Activated gamma-delta T cell (primary cell): ENCODE results near the gene GZMM.

Experiments
- DNase-seq: peaks from one replicate; lab custom pipeline; 2025; lab: John Stamatoyannopoulos, UW
- total RNA-seq, 2 donors: gene quantifications; one replicate each; lab custom pipeline; 2026; lab: John Stamatoyannopoulos, UW

The GZMM gene
- total RNA-seq, result 32.1 to 46.1 reads per million in 2 donors

GRCh38 chr19:543910-544608 is at the start of gene GZMM:
Gene GZMM, plus strand, starts transcription at chr19:544053. Its CDS starts 19 bp downstream, at chr19:544072.
- peak; percentile 82 for DNase-seq

- no peak for DNase-seq
Observed at GRCh38 chr19:494171-495080, 49.4 kb upstream of the GZMM start.

- no peak for DNase-seq
Observed at GRCh38 chr19:495081-495401, 48.8 kb upstream of the GZMM start.

- DNase-seq, result no peak
Observed at GRCh38 chr19:495402-496111, 48.3 kb upstream of the GZMM start.

- no peak for DNase-seq
Observed at GRCh38 chr19:496112-496665, 47.7 kb upstream of the GZMM start, which contains the start of gene MADCAM1. Gene MADCAM1, plus strand, starts transcription at chr19:496486. Its CDS starts 14 bp downstream, at chr19:496500.

GRCh38 chr19:496986-497385 is 46.9 kb upstream of the GZMM start:
- DNase-seq, result no peak

GRCh38 chr19:497491-497868 is 46.4 kb upstream of the GZMM start:
- no peak for DNase-seq

- no peak for DNase-seq
Observed at GRCh38 chr19:497869-498510, 45.9 kb upstream of the GZMM start.

- no peak for DNase-seq
Observed at GRCh38 chr19:498511-498891, 45.4 kb upstream of the GZMM start.

- DNase-seq, result no peak
Observed at GRCh38 chr19:498977-499623, 44.8 kb upstream of the GZMM start.

GRCh38 chr19:501646-502045 is 42.2 kb upstream of the GZMM start:
- DNase-seq, result no peak

GRCh38 chr19:504616-505015 is 39.2 kb upstream of the GZMM start:
- no peak for DNase-seq

- DNase-seq, result peak; percentile 82
Observed at GRCh38 chr19:506404-507285, 37.2 kb upstream of the GZMM start.

- peak; percentile 59 for DNase-seq
Observed at GRCh38 chr19:507286-508203, 36.3 kb upstream of the GZMM start, which contains the start of gene TPGS1. Gene TPGS1, plus strand, starts transcription at chr19:507497. Its CDS starts 10 bp downstream, at chr19:507507.

- DNase-seq, result no peak
Observed at GRCh38 chr19:508204-509150, 35.4 kb upstream of the GZMM start.

- DNase-seq, result peak; percentile 69
Observed at GRCh38 chr19:510606-511100, 33.2 kb upstream of the GZMM start.

GRCh38 chr19:511101-511851 is 32.6 kb upstream of the GZMM start:
- peak; percentile 80 for DNase-seq
